ENCODE results near the gene NPHP4. TPM values are rescaled to one million over a fixed set of nuclear protein-coding genes. Genes with fewer than 3 reads are reported as not detected.
A peak's percentile ranks its signal among the peaks of the same experiment; 100 is the strongest.

Gene NPHP4
- total RNA-seq, 2 donors from 2014 or later = 6.9 to 7.7 TPM

DNA sequence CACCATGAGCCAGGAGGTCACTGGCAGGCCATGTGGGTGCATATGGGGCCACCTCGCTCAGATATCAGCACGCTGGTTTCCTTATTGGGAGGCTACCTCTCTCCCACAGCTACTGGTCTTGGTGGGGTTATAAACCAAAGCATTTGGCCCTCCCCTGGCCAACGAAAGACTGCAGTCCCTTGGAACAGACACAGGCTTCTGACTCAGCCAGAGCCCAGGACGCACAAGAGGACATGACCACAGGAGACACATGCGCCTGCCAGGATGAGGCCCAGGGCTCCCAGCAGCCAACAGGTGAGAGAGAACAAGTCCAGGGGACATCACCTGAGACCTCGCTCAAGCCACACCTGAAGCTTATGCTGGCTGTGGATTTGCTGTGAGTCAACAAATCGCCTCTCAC, 13.8 kb downstream of the NPHP4 start:
- intact Hi-C loops (cut with DNase I) = no loop called here

DNA sequence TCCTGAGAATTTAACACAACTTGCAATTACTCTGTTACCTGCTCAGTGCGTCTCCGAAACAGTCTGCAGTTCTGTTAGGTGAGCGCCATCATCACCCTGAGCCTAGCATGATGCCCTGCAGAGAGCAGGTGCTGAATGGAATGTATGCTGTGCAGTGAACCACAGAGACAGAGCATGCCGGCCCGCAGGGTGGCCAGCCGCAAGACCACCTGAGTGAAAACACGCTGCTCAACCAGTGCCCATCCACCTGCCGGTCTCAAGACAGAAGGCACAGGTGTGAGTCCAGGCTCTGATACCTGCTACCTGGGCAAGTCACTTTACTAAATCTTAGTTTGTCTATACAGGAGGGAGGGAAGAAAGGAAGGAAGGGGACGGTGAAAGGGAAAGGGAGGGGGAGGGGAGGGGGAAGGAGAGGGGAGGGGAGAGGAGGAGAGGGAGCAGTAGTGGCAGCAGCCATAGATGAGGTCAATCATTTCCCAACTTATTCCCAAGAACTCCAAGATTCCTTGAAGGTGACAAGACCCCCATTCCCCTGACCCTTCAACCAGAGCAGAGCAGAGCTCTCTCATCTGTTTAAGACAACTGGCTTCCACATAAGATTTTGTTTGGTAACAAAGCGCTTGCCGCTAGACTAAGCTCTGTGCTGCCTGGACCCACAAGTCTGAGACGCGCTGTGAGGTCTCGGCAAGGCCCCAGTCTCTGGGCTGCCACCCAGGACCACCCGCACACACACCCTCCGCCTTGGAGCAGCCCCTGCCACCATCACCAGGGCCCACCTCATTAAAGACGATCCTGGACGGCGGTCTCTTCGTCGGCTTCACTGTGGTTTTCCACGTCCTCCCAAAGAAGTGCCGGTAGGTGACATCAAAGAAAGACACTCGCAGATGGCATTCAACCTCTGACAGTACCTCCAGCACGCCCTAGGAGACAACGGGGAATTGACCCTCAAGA, 14.5 kb downstream of the NPHP4 start:
- peak; percentile 52 for DNase-seq (ENCODE audit: low spot score)
- intact Hi-C loops (cut with DNase I) = no loop called here

More for the DNA sequence above, 13.8 kb downstream of the NPHP4 start:
- peak; percentile 50 for DNase-seq (ENCODE audit: low spot score)

DNA sequence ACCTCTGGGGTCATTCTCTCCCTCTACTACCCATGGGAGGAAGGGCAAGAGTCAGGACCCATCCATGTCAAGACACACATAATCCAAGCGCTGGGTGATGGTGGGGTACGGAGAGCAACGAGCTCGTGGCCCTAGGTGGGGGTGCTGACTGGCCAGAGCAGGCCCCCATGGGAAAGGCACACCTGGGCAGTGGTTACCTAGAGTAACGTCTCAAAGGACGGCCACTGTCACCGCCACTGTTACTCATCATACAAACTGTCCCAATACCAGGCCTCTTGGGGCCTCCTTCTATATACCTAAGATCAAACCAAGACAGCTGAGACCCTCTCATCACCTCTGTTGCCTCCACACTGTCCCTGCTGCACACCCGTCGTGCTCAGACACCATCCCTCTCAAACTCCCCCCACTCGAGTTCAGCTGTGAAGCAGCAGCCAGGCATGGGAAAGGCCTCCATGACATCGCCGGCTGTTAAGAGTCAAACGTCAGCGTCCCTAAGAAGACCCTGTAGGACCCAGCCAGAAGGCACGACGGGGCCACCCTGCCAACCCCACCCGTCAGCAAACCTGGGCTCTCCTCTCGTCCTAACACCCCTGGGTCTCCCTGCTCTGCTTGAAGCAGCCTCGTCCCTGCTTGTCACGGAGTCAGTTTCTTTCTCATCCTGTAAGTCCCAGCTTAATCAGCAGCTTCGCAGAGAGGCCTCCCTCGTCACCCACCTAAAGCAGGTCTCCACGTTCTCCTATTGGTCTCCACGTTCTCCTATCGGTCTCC, 15.3 kb downstream of the NPHP4 start:
- peak; percentile 68 for DNase-seq (ENCODE audit: low spot score)
- intact Hi-C loops (cut with DNase I) = no loop called here

DNA sequence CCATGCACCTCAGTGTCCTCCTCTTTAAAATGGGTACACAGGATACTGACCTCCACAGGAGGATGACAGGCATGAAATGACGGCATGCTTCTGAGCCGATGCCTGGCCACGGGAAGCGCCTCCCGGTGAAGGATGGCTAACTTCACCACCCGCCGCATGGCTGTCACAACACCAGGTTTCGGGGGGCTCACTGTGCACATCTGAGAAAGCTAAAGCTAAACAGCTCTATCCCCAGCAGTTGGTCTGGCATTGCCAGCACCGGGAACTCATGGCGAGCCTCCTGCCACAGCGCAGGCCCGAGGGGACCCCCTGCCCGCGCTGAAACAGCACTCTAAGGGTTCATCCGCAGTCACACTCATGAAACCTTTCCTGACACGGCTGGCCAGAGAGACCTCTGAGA, 16.0 kb downstream of the NPHP4 start:
- DNase-seq (ENCODE audit: low spot score) = peak; percentile 58
- intact Hi-C loops (cut with DNase I) = no loop called here

DNA sequence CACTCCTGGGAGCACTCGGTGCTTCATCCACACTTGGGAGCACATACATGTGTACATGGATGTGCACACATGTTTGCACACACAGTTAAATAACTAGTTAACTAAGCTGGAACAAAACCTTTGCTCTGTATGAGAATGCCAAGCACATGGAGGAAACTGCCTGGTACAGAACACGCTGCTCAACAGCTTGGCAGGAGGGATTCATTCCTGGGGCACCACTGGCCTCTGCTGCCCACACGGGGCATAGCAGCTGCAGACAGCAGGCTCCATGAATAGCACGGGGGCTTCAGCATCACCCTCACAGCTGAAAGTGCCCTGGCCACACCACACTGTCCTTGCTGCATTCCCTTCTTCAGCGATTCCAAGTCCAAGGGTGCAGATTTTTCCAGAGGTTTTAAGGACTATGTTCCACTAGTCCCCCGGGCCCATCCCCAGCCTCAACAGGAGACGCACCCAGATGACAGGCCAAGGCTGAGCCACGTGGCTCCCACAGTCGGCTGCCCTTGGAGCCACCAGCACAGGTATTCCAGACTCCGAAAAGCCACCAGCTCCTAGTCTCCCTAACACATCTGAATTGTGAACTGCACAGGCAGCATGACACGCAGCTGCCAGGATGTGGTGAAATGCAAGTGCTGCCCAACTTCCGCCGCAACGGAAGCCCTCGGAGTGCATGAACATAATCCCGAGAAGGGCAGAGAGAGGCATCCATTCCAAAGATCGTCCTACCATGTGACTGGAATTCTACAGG, 16.9 kb downstream of the NPHP4 start:
- DNase-seq (ENCODE audit: low spot score) = peak; percentile 79
- intact Hi-C loops (cut with DNase I) = no loop called here

DNA sequence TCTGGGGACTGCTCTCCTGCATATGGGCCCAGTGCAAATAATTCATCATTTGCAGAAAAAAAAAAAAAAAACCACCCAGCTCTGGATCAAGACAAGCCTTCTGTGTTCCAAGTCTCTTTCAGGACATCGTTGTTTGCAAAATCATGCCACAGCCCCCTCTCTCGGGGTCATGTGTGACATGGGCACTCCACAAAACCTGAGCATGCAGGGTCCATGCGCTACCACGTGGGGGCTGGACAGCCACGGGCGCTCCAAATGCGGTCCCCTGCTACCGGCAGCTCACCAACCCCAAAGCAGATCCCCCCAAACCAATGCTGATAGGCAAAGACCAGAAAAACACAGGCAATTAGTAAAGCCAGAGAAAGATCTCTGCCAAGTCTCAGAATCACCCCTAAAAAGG, 17.6 kb downstream of the NPHP4 start:
- DNase-seq (ENCODE audit: low spot score) = peak; percentile 32
- intact Hi-C loops (cut with DNase I) = no loop called here

DNA sequence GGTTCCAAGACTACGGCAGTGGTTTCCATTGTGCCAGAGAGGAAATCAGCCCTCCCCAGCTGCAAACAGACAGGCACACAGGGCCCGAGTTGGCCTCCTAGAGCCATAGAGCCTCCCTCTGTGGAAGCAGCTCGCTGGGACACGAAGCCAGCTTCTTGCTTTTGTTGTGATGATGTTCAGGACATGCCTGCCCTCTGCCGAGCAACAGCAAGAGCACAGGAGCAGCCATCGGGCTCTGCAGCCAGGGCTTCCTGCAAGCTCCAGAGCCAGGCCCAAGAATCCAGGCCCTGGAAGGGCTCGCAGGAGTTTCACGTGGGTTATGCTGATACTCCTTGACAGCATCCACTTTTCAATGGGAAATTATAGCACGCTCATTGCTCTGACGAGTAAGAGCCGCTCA, 18.5 kb downstream of the NPHP4 start:
- intact Hi-C loops (cut with DNase I) = loop anchor here in 1 of 2 donors (2.0 kb wide), 2 partner anchors 23 to 461 kb away; no protein-coding TSS in a partner anchor
- peak; percentile 74 for DNase-seq (ENCODE audit: low spot score)

DNA sequence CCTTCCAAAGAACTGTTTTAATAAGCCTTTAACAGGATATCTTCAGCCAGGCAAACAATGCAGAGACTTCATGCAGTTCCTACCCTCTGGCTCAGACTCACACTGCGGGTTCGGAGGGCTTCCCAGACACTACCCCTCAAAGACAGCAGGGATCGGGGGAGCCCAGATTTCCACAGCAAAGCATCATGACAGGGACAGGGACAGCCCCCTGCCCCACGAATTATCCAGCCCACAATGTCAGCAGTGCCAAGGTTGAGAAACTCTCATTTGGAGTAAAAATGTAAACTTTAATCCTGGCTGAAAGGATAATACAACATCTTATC, 20.1 kb downstream of the NPHP4 start:
- peak; percentile 44 for DNase-seq (ENCODE audit: low spot score)
- intact Hi-C loops (cut with DNase I) = loop anchor here in 1 of 2 donors (2.0 kb wide), 2 partner anchors 21 to 459 kb away; no protein-coding TSS in a partner anchor

DNA sequence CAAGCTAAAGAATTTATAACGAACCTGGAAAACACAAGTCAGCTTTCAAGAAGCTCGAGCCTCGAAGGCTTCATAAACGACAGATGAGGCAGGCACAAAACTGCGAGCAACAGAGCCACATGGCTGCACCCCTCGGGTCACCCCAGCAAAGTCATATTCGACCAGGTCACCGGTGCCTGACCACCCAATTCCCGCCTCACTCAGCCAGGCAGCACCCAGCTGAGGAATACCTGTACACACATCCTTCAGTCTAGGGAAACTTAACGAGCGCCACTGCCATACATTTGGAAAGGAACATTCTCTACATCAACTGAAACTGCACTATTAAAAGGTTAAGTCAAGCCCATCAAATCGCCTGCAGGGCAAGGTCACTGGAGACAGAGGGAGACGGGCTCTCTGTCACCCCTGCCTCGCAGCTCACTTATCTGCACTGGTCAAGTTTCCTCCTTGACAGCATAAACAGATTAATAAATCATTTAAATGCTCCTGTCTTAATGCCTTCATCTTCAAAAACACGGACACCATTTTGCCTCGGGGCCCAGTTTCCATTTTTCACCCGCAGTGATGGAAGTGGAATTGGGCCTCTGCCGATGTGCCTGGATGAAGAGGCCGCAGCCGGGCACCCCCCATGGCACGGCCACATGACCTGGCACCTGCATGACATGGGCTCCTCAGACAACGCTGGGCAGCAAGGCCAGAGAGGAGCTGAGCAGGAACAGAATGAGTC, 20.6 kb downstream of the NPHP4 start:
- intact Hi-C loops (cut with DNase I) = loop anchor here in 1 of 2 donors (2.0 kb wide), 2 partner anchors 21 to 459 kb away; no protein-coding TSS in a partner anchor
- DNase-seq (ENCODE audit: low spot score) = peak; percentile 72

DNA sequence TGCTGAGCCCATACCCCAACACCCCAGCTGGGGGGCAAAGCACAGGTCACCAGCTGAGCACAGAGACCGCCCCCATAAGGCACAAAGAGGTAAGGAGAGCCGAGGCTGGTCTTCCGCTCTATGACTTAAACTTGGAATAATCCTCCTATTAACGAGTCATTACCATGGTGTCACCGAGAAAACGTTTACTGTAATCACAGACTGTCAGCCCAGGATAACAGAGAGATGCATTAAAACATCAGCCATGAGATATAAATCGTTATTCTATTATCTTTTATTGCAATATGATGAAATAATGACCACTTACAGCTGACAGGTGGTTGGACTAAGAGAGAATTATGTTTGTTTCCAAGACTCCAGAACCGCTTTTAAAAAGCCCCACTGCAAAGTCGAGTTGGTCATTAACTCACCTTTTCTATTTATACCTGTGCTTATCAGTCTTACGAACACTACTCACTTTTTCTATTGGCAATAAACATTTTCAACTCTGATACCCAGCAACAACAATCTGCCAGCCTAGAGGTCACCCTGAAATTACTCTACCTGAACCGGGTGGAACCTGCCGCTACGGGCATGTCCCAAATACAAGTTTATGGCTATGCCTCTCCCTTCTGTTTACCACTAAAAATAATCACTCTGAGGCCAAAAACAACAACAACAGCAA, 21.5 kb downstream of the NPHP4 start:
- no peak for DNase-seq (ENCODE audit: low spot score)
- intact Hi-C loops (cut with DNase I) = no loop called here

DNA sequence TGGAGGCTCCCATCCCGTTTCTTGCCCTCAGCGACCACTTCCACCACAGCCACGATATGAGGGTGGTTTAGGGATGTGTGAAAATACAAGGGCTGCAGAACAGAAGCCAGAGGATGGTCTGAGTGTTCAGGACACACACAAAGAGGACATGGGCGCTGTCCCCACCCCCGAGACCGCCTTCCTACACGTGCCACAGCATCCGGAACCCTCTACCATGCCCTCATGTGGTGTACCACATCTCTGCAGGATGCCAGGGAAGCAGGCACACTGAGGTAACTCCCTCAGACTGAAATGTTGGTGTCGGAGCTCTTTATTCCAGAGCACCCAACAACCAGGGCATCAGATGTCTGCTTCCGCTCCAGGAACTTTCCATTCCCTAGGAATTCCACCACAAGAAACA, 23.1 kb downstream of the NPHP4 start:
- intact Hi-C loops (cut with DNase I) = no loop called here
- peak; percentile 68 for DNase-seq (ENCODE audit: low spot score)

DNA sequence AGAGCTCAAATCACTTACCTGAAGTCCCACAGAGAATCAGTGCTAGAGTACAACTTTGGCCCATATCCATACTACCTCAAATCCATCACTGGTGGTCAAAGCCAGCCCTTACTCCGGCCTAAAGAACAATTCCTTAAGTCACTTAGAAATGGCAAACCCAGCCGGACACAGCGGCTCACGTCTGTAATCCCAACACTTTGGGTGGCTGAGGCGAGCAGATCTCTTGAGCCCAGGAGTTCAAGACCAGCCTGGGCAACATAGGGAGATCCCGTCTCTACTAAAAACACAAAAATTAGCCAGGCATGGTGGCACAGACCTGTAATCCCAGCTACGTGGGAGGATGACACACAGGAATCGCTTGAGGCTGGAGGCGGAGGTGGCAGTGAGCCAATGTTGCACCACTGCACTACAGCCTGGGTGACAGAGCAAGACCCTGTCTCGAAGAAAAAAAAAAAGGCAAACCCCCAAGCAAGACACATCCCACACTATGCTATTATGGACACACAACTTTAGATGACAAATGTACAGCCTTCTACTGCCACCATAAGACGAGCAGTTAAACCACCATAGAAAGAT, 24.0 kb downstream of the NPHP4 start:
- peak; percentile 54 for DNase-seq (ENCODE audit: low spot score)
- intact Hi-C loops (cut with DNase I) = no loop called here

DNA sequence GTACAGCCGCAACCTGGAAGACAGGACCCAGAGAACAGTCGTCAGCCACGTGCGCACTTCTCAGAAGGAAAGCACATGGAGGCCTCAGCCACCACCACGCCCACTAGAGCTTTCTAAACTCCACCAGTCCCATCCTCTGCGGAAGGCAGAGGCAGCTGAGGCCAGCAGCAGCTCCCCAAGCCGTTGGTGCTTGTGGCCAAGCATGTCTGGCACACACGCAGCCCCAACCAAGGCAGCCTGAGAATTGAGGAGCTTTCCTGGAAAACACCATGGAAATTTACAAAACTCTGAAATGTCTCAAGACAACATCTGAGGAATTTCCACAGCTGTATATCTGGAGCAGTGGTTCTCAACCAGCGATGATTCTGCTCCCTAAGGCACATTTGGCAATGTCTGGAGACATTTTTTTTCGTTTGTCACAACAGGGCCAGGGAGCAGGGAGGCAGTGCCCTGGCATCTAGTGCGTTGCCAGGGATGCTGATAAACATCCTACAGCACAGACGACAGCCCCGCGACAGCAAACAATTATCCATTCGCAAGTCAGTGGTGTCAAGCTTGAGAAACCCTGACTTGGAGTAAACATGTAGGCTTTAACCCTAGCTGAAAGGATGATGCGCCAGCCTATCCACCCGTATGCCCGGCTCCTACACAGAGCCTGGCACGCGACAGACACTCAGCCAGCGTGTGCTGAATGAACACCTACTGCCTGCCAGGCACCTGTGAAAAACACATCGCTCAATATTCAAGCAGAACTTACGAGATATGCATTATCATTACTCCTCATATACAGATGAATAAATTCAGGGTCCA, 24.7 kb downstream of the NPHP4 start:
- peak; percentile 89 for DNase-seq (ENCODE audit: low spot score)
- intact Hi-C loops (cut with DNase I) = no loop called here

DNA sequence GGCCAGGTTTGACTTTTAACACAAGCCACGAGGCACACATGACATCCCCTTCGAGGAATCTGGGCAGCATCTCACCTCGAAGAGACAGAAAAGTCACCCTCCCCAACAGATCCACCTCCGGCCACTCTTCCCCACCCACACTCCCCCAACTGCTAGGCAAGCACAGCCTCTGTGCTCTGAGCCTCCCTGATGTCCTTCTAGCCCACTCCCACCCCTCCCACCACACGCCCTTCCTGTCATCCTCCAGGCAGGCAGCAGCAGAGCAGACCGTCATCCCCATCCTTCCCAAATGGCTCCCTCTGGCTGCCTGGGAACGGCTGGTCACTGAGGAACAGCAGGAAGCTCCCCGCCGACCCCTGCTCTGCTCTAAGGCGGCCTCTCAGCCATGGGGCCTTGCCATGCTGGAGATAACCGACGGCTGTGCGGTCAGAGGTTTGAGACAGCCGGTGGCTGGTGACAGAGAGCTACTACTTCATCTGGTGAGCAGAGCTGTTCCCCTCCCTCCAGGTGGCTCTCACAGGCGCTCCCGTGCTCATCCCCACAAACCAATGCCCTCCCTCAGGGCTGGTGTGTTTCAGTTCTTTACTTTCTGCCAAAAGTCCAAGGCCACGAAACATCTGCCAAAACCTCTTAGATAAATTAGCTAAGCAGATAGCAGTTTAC, 25.6 kb downstream of the NPHP4 start:
- peak; percentile 58 for DNase-seq (ENCODE audit: low spot score)
- intact Hi-C loops (cut with DNase I) = no loop called here

DNA sequence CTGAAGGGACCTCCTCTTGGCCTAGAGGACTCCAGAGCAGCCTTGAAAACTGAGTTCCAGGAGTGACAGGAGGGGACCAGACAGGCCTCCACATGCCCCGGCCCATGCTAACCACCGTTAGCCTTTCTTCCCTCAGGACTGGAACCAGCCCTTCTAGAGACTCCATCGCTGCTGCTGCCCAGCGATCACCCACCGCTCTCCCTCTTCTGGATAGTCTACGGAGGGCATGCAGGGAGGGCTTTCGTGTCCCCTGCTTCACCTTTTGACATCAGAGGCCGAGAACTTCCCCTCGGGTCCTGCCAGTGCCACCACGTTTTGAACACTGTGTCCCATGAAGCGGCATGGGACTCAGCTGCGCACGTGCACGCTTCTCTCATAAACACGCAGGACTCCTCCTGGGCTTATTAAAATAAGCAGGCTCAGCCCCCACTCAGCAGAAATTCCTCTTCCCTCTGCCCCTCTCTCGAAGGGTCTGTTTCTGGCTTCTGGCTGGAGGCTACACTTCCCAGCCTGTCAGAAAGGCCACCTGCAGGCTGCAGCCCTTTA, 26.6 kb downstream of the NPHP4 start:
- peak; percentile 54 for DNase-seq (ENCODE audit: low spot score)
- intact Hi-C loops (cut with DNase I) = no loop called here

DNA sequence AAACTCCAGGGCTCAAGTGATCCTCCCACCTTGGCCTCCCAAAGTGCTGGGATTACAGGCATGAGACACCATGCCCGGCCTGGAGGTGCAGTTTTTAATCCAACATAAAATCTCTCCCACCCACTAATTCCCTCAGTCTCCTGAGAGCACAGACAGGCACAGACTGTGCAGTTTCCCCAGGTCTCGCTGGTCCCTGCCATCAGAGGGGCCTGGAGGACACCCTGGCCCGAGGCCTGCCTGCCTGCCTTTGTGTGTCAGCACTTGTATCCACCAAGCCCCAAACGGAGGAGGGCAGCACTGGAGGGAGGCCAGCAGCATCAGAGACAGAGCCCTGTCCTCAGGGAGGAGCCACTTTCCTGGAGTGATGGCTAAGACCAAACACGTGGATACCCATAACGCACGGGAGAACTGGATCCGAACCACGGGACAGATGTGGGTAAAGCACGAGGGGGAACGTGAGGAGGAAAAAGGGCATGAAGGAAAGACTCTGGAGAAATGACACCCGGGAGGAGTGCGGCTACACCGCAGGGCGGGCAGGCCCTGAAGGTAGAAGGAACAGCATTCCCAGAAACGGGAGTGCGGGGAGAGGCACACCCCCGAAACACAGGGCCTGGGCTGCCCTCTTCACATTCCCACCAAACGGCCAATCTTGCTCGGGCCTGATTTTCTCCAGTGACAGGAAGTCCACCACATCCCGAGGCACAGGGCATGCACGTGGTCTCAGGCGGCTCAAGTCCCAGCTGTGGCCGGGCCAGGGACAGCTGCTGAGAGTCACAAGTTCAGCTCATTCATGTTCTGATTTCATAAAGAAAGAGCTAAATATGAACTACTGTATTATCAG, 29.7 kb downstream of the NPHP4 start:
- DNase-seq (ENCODE audit: low spot score) = peak; percentile 54
- intact Hi-C loops (cut with DNase I) = no loop called here

Measured in posterior vena cava (tissue), 2 donors.